ENCODE measurements around the gene RMP24.

GRCh38 chr18:35983818-35984217, 11.3 kb downstream of the RMP24 start:
- TF ChIP-seq CTCF (IDR thresholded peaks at IDR 0.05): no peak
- no peak for TF ChIP-seq POLR2A (IDR thresholded peaks at IDR 0.05)
